ENCODE results near the gene IL37. TPM values are rescaled to one million over a fixed set of nuclear protein-coding genes. Genes with fewer than 3 reads are reported as not detected.

Gene IL37
- 0.55 TPM in 1 of 2 replicates, not detected in the other for total RNA-seq (2021)
- long read RNA-seq = 0 reads

- DNase-seq = no peak
- WGBS (ENCODE audit: extremely low coverage, insufficient read length, low lambda C conversion rate) = no CpG with 5 or more reads among the region's 2 CpGs
- no peak within 1 kb of the TSS for H3K27ac ChIP-seq (ENCODE audit: insufficient read length, low read depth, low read length)
- H3K56ac ChIP-seq (ENCODE audit: insufficient read length, low read depth, low read length) = no peak within 1 kb of the TSS
- Mint-ChIP-seq H3K36me3 (ENCODE audit: insufficient read depth in 1 of 3, low read depth in 3 of 3) (peaks cover 0 to 2% (median 0%) of the 10 kb centered on the region in 3 experiments; a peak in 1 of 7 replicates), H3K4me3 (no peak within 1 kb of the TSS), H3K9me3 (peaks cover 3 to 4% of the 10 kb centered on the region in 2 experiments; a peak in 3 of 5 replicates), H3K4me1 (no peaks in the 10 kb centered on the region; a peak in 1 of 4 replicates), H3K27me3 (ENCODE audit: low read depth) (no peaks in the 10 kb centered on the region; the same call in none of the 2 replicates), H3K27ac (no peak within 1 kb of the TSS)
- H4K20me1 ChIP-seq (ENCODE audit: control insufficient read depth, insufficient read depth, insufficient read length) = no peaks in the 10 kb centered on the region
- H2AK5ac ChIP-seq (ENCODE audit: insufficient read length, low read length) = no peak within 1 kb of the TSS
- no peak within 1 kb of the TSS for H2BK12ac ChIP-seq (ENCODE audit: insufficient read length, low read depth, low read length)
- H3K27me3 ChIP-seq (ENCODE audit: insufficient read depth, low read length) = no peaks in the 10 kb centered on the region
- H3K18ac ChIP-seq (ENCODE audit: insufficient read length, low read depth, low read length) = no peak within 1 kb of the TSS
- no peak within 1 kb of the TSS for H3K14ac ChIP-seq (ENCODE audit: insufficient read depth, low read length)
- no peak for TF ChIP-seq CTCF (conservative IDR thresholded peaks at IDR 0.05)
- no peaks in the 10 kb centered on the region for H3K9me3 ChIP-seq (ENCODE audit: control insufficient read depth, low read depth, low read length)
- no peak within 1 kb of the TSS for H4K91ac ChIP-seq (ENCODE audit: insufficient read length, low read depth, low read length)
- no peaks in the 10 kb centered on the region for H3K79me1 ChIP-seq (ENCODE audit: insufficient read depth, low read depth, low read length, poor library complexity, severe bottlenecking)
- H3K4me1 ChIP-seq (ENCODE audit: insufficient read depth, low read length) = no peaks in the 10 kb centered on the region
- H3K9ac ChIP-seq (ENCODE audit: extremely low read depth, insufficient read length, low read length) = no peak within 1 kb of the TSS
- H3K4ac ChIP-seq (ENCODE audit: low read depth, low read length) = no peak within 1 kb of the TSS
- H3K4me2 ChIP-seq (ENCODE audit: insufficient read depth, insufficient read length, low read length) = no peak within 1 kb of the TSS
- no peak within 1 kb of the TSS for H2BK120ac ChIP-seq (ENCODE audit: low read depth, low read length, poor library complexity, severe bottlenecking)
- H4K5ac ChIP-seq (ENCODE audit: insufficient read length, low read depth, low read length) = no peak within 1 kb of the TSS
- no peak within 1 kb of the TSS for H2BK20ac ChIP-seq (ENCODE audit: low read depth, low read length, poor library complexity, severe bottlenecking)
- H2AFZ ChIP-seq (ENCODE audit: low read length) = no peak within 1 kb of the TSS
- H3K23me2 ChIP-seq (ENCODE audit: insufficient read length, low read depth, low read length, poor library complexity, severe bottlenecking) = no peaks in the 10 kb centered on the region
- H3K79me2 ChIP-seq (ENCODE audit: insufficient read depth, low read length) = no peaks in the 10 kb centered on the region
- no peak within 1 kb of the TSS for H2BK15ac ChIP-seq (ENCODE audit: low read depth, low read length)
- H3T11ph ChIP-seq (ENCODE audit: low read length) = no peak within 1 kb of the TSS
- no peak within 1 kb of the TSS for H2BK5ac ChIP-seq (ENCODE audit: insufficient read length, low read length)
- H4K8ac ChIP-seq (replicated peaks; ENCODE audit: insufficient read length, low read depth, low read length) = no peak within 1 kb of the TSS
- H3K23ac ChIP-seq (ENCODE audit: insufficient read length, low read depth, low read length) = no peak within 1 kb of the TSS
Observed at GRCh38 chr2:112910865-112911264, at the start of gene IL37. Gene IL37 (plus strand): TSS chr2:112911165. CDS start chr2:112913013, 1,848 bp downstream.

All from H9 (cell line).